ENCODE data around the gene TRAFD1.
A peak's percentile ranks its signal among the peaks of the same experiment; 100 is the strongest.

The TRAFD1 gene

GRCh38 chr12:112198120-112198733, 72.9 kb downstream of the TRAFD1 start:
- peak; percentile 56 for DNase-seq (ENCODE audit: low spot score)

- DNase-seq (ENCODE audit: low spot score): no peak
These were observed 73.8 kb downstream of the TRAFD1 start for GRCh38 chr12:112199136-112199535.

Small RNAs within 50 kb of the gene (small RNA-seq; reads per million reads assigned to genes)
- gene RF00019: 0 reads per million in 2 experiments
